GM23338 (cell line): ENCODE data around the gene ZBTB1. TPM values are rescaled to one million over a fixed set of nuclear protein-coding genes. Genes with fewer than 3 reads are reported as not detected.
A peak's percentile ranks its signal among the peaks of the same experiment; 100 is the strongest.

ENCODE experiments used
- ATAC-seq: fragments of 200-7000 bp; cut with Tn5 transposase; 3 replicates; pipeline ENCODE4 v1.9.1; 2020
- DNase-seq: peaks from one replicate; pipeline ENCODE4 v3.0.0-alpha.2; 2015; ENCODE audit warnings: low spot score
- H2AFZ ChIP-seq: fragments of 200-600 bp; sonication (generic); 2 replicates; pipeline ENCODE4 v1.8.0; 2016; ENCODE audit warnings: antibody characterized with exemption, mild to moderate bottlenecking, moderate library complexity
- H3F3A ChIP-seq: fragments of 200-600 bp; sonication (generic); replicated peaks from 2 replicates; pipeline ENCODE4 v1.8.0; 2017; ENCODE audit warnings: antibody characterized with exemption, mixed run types, low read depth
- H3K27ac ChIP-seq: fragments of 200-600 bp; sonication (generic); 2 replicates; pipeline ENCODE4 v1.6.1; 2016; ENCODE audit warnings: low read depth
- H3K27me3 ChIP-seq: fragments of 200-600 bp; sonication (generic); 2 replicates; pipeline ENCODE4 v1.8.0; 2016; ENCODE audit warnings: mild to moderate bottlenecking, mixed run types, moderate library complexity; ENCODE audit not compliant: insufficient read depth
- H3K36me3 ChIP-seq: fragments of 200-600 bp; sonication (generic); 2 replicates; pipeline ENCODE4 v1.8.0; 2016; ENCODE audit warnings: mild to moderate bottlenecking; ENCODE audit not compliant: insufficient read depth
- H3K4me1 ChIP-seq: fragments of 200-600 bp; sonication (generic); 2 replicates; pipeline ENCODE4 v1.8.0; 2016; ENCODE audit warnings: mild to moderate bottlenecking, moderate library complexity; ENCODE audit not compliant: insufficient read depth
- H3K4me2 ChIP-seq: fragments of 200-600 bp; sonication (generic); 2 replicates; pipeline ENCODE4 v1.7.1; 2017; ENCODE audit warnings: mixed run types
- H3K4me3 ChIP-seq: fragments of 200-600 bp; sonication (generic); 2 replicates; pipeline ENCODE4 v1.6.1; 2016; ENCODE audit warnings: mixed run types
- H3K79me2 ChIP-seq: fragments of 200-600 bp; sonication (generic); replicated peaks from 2 replicates; pipeline ENCODE4 v1.8.0; 2017; ENCODE audit warnings: mild to moderate bottlenecking; ENCODE audit not compliant: insufficient read depth
- H3K9me2 ChIP-seq: fragments of 200-600 bp; sonication (generic); 2 replicates; pipeline ENCODE4 v1.8.0; 2017; ENCODE audit not compliant: insufficient read depth
- H4K20me1 ChIP-seq: fragments of 200-600 bp; sonication (generic); replicated peaks from 2 replicates; pipeline ENCODE4 v1.8.0; 2017; ENCODE audit warnings: mild to moderate bottlenecking; ENCODE audit not compliant: insufficient read depth
- H3K27ac Mint-ChIP-seq: 2 replicates; pipeline ENCODE4 v1.8.0; 2020; ENCODE audit warnings: inconsistent platforms, mild to moderate bottlenecking, moderate library complexity, mixed read lengths
- H3K27me3 Mint-ChIP-seq: 3 replicates; pipeline ENCODE4 v1.8.0; 2022; ENCODE audit warnings: low read depth, mild to moderate bottlenecking, moderate library complexity, mixed read lengths, inconsistent platforms; ENCODE audit not compliant: insufficient read depth, poor library complexity
- H3K36me3 Mint-ChIP-seq: 3 replicates; pipeline ENCODE4 v1.8.0; 2021; ENCODE audit warnings: low read depth, mild to moderate bottlenecking, inconsistent platforms, moderate library complexity, mixed read lengths
- H3K4me1 Mint-ChIP-seq: 3 replicates; pipeline ENCODE4 v1.8.0; 2020; ENCODE audit warnings: mild to moderate bottlenecking, inconsistent platforms, mixed read lengths
- H3K4me3 Mint-ChIP-seq: 3 replicates; pipeline ENCODE4 v1.8.0; 2021; ENCODE audit warnings: moderate library complexity, mild to moderate bottlenecking, inconsistent platforms, mixed read lengths
- H3K9me3 Mint-ChIP-seq: 3 replicates; pipeline ENCODE4 v1.8.0; 2020; ENCODE audit warnings: moderate library complexity, mild to moderate bottlenecking, inconsistent platforms, mixed read lengths
- CREB1 ChIP-seq: fragments of 250-450 bp; sonication (Bioruptor Pico); IDR thresholded peaks from 2 replicates; pipeline ENCODE4 v1.5.0; 2020; ENCODE audit warnings: low read depth, mild to moderate bottlenecking, moderate library complexity
- CTCF ChIP-seq, 2 experiments: fragments of 200-600 bp in 1 of 2; sonication (generic) in 1 of 2; conservative IDR thresholded peaks; 2 replicates each; pipeline versions ENCODE4 v1.5.1 to v1.6.1; 2016 to 2017; ENCODE audit warnings: antibody characterized with exemption in 2 of 2, low read depth in 2 of 2, mild to moderate bottlenecking in 2 of 2, moderate library complexity in 1 of 2
- EZH2phosphoT487 ChIP-seq: fragments of 200-600 bp; sonication (generic); IDR thresholded peaks from one replicate; pipeline ENCODE4 v1.8.1; 2018; ENCODE audit warnings: antibody characterized with exemption; ENCODE audit not compliant: unreplicated experiment
- POLR2AphosphoS5 ChIP-seq: IDR thresholded peaks from 2 replicates; pipeline ENCODE4 v1.6.1; 2016; ENCODE audit warnings: antibody characterized with exemption, low read depth
- REST ChIP-seq: IDR thresholded peaks from one replicate; pipeline ENCODE4 v1.6.1; 2018; ENCODE audit warnings: antibody characterized with exemption; ENCODE audit not compliant: unreplicated experiment
- ZNF114 ChIP-seq: fragments of 250-450 bp; sonication (Bioruptor Pico); IDR thresholded peaks from 2 replicates; pipeline ENCODE4 v1.5.0; 2020; ENCODE audit warnings: mild to moderate bottlenecking, moderate library complexity
- ZNF462 ChIP-seq: fragments of 250-450 bp; sonication (Bioruptor Pico); IDR thresholded peaks from 2 replicates; pipeline ENCODE4 v1.5.0; 2020; ENCODE audit warnings: mild to moderate bottlenecking, moderate library complexity
- polyA plus RNA-seq: library from polyadenylated mRNA; unstranded; fragments of >200 nt; fragmentation: Nextera tagmentation; extraction: Ambion mirVana; gene quantifications from 2 replicates; pipeline ENCODE4 v1.2.1, GENCODE V29; 2016
- total RNA-seq: library from RNA; depleted of rRNA; stranded (reverse); fragments of >200 nt; shearing (Covaris generic); gene quantifications from 2 replicates; pipeline ENCODE4 v1.2.3, GENCODE V29; 2014

ZBTB1 gene
- total and polyA plus RNA-seq, 2 experiments from 2014 or later = 11.2 to 33.0 TPM

GRCh38 chr14:64540208-64541202, 35.9 kb downstream of the ZBTB1 start, which contains the start of gene HSPA2:
HSPA2 (plus strand) TSS chr14:64540741; CDS start chr14:64540850, 109 bp downstream.
- Histone ChIP-seq H3K79me2 (peaks cover 29% of the 10 kb centered on the region), H4K20me1 (no peaks in the 10 kb centered on the region), H3F3A (no peaks in the 10 kb centered on the region), H3K9me2 (no peaks in the 10 kb centered on the region), H3K36me3 (no peaks in the 10 kb centered on the region), H2AFZ (peak within 1 kb of the TSS; percentile 85; the same call in 1 of the 2 replicates), H3K4me3 (peak within 1 kb of the TSS; percentile 59), H3K27me3 (peaks cover 19% of the 10 kb centered on the region), H3K4me2 (peak within 1 kb of the TSS; percentile 77), H3K4me1 (peaks cover 5% of the 10 kb centered on the region; the same call in 1 of the 2 replicates), H3K27ac (peak within 1 kb of the TSS; percentile 98)
- H3K9me3 Mint-ChIP-seq = peaks cover 28% of the 10 kb centered on the region
- TF ChIP-seq CTCF (conservative IDR thresholded peaks at IDR 0.05; ENCODE audit: low read depth in 2 of 2) = peak; percentile 48 to 84
- TF ChIP-seq ZNF114 (CRISPR knock-in tag) = peak; percentile 95; the same call in 1 of the 2 replicates
- TF ChIP-seq EZH2phosphoT487 = no peak
- TF ChIP-seq REST = no peak
- TF ChIP-seq CREB1 (CRISPR knock-in tag) = peak; percentile 91
- TF ChIP-seq ZNF462 (CRISPR knock-in tag) = no peak
- TF ChIP-seq POLR2AphosphoS5 = peak; percentile 99
- H3K27me3 Mint-ChIP-seq = peaks cover 26% of the 10 kb centered on the region
- peaks cover 29% of the 10 kb centered on the region for H3K36me3 Mint-ChIP-seq
- peak within 1 kb of the TSS; percentile 78 for H3K4me3 Mint-ChIP-seq
- H3K27ac Mint-ChIP-seq = peak within 1 kb of the TSS; percentile 99
- DNase-seq (peak; percentile 100), ATAC-seq (peak; percentile 90)
- H3K4me1 Mint-ChIP-seq = peaks cover 47% of the 10 kb centered on the region
